MM.1S (cell line): Measurements from ENCODE around the gene DNPH1.

ENCODE experiments used
- DNase-seq: peaks from one replicate; pipeline ENCODE4 v3.0.0-alpha.2; 2015
- H2AFZ ChIP-seq: fragments of 300-600 bp; sonication (generic); 2 replicates; pipeline ENCODE4 v1.6.0; 2016; ENCODE audit warnings: antibody characterized with exemption, low read length
- H3F3A ChIP-seq: fragments of 300-600 bp; sonication (generic); 2 replicates; pipeline ENCODE4 v1.6.1; 2016; ENCODE audit warnings: mild to moderate bottlenecking, antibody characterized with exemption, low read length, moderate library complexity, mixed read lengths; ENCODE audit not compliant: insufficient read depth
- H3K27ac ChIP-seq: fragments of 300-600 bp; sonication (generic); 2 replicates; pipeline ENCODE4 v1.5.1; 2016; ENCODE audit warnings: mild to moderate bottlenecking, low read length
- H3K27me3 ChIP-seq: fragments of 300-600 bp; sonication (generic); replicated peaks from 2 replicates; pipeline ENCODE4 v1.6.0; 2016; ENCODE audit warnings: low read length; ENCODE audit not compliant: insufficient read depth
- H3K36me3 ChIP-seq: fragments of 300-600 bp; sonication (generic); replicated peaks from 2 replicates; pipeline ENCODE4 v1.6.1; 2016; ENCODE audit warnings: mild to moderate bottlenecking, low read length, mixed read lengths; ENCODE audit not compliant: insufficient read depth
- H3K4me1 ChIP-seq: fragments of 300-600 bp; sonication (generic); 2 replicates; pipeline ENCODE4 v1.6.1; 2016; ENCODE audit warnings: low read length, mixed read lengths
- H3K4me2 ChIP-seq: fragments of 300-600 bp; sonication (generic); 2 replicates; pipeline ENCODE4 v1.6.0; 2016; ENCODE audit warnings: low read depth, low read length
- H3K4me3 ChIP-seq: fragments of 300-600 bp; sonication (generic); 2 replicates; pipeline ENCODE4 v1.5.1; 2016; ENCODE audit warnings: low read length, mixed read lengths
- H3K79me2 ChIP-seq: fragments of 300-600 bp; sonication (generic); 2 replicates; pipeline ENCODE4 v1.6.1; 2016; ENCODE audit warnings: mixed run types, low read length, mixed read lengths
- H3K9ac ChIP-seq: fragments of 300-600 bp; sonication (generic); 2 replicates; pipeline ENCODE4 v1.6.1; 2016; ENCODE audit warnings: low read length, mixed read lengths
- H3K9me2 ChIP-seq: fragments of 300-600 bp; sonication (generic); replicated peaks from 2 replicates; pipeline ENCODE4 v1.6.1; 2016; ENCODE audit warnings: mild to moderate bottlenecking, low read length, mixed read lengths; ENCODE audit not compliant: insufficient read depth
- H3K9me3 ChIP-seq: fragments of 300-600 bp; sonication (generic); replicated peaks from 2 replicates; pipeline ENCODE4 v1.6.1; 2016; ENCODE audit warnings: mild to moderate bottlenecking, low read length, mixed read lengths; ENCODE audit not compliant: insufficient read depth
- H4K20me1 ChIP-seq: fragments of 300-600 bp; sonication (generic); 2 replicates; pipeline ENCODE4 v1.6.1; 2016; ENCODE audit warnings: mild to moderate bottlenecking, low read length, moderate library complexity, mixed read lengths; ENCODE audit not compliant: insufficient read depth
- EZH2 ChIP-seq: fragments of 300-600 bp; sonication (generic); optimal IDR thresholded peaks from 2 replicates; pipeline ENCODE3; 2017; ENCODE audit warnings: low read depth, mild to moderate bottlenecking, antibody characterized with exemption, low read length, mixed read lengths
- EZH2phosphoT487 ChIP-seq: fragments of 300-600 bp; sonication (generic); IDR thresholded peaks from 2 replicates; pipeline ENCODE4 v1.6.1; 2018; ENCODE audit warnings: antibody characterized with exemption, low read length
- TF ChIP-seq, protein P1 (sequence below): fragments of 300-600 bp; sonication (generic); IDR thresholded peaks from 2 replicates; pipeline ENCODE4 v1.5.1; 2016; ENCODE audit warnings: antibody characterized with exemption, low read length, mixed read lengths

DNPH1 gene

GRCh38 chr6:43274916-43275597 lies 45.8 kb upstream of the DNPH1 start:
- no peak for DNase-seq
- Histone ChIP-seq H3K4me2 (peak overlapping the region; percentile 54), H3K9me3 (no peaks in the 10 kb centered on the region), H3K27me3 (peaks cover 30% of the 10 kb centered on the region), H3K9ac (no peak overlapping the region), H3K4me1 (no peaks in the 10 kb centered on the region), H3K79me2 (no peaks in the 10 kb centered on the region), H2AFZ (no peak overlapping the region), H3F3A (no peaks in the 10 kb centered on the region), H4K20me1 (no peaks in the 10 kb centered on the region), H3K27ac (no peak overlapping the region), H3K4me3 (0 out of 2 replicates have a peak overlapping the region, but pooled peaks have one; percentile 36), H3K36me3 (no peaks in the 10 kb centered on the region), H3K9me2 (no peaks in the 10 kb centered on the region)
- TF ChIP-seq EZH2phosphoT487 = no peak
- no peak for TF ChIP-seq EZH2
- TF ChIP-seq, protein P1, sequence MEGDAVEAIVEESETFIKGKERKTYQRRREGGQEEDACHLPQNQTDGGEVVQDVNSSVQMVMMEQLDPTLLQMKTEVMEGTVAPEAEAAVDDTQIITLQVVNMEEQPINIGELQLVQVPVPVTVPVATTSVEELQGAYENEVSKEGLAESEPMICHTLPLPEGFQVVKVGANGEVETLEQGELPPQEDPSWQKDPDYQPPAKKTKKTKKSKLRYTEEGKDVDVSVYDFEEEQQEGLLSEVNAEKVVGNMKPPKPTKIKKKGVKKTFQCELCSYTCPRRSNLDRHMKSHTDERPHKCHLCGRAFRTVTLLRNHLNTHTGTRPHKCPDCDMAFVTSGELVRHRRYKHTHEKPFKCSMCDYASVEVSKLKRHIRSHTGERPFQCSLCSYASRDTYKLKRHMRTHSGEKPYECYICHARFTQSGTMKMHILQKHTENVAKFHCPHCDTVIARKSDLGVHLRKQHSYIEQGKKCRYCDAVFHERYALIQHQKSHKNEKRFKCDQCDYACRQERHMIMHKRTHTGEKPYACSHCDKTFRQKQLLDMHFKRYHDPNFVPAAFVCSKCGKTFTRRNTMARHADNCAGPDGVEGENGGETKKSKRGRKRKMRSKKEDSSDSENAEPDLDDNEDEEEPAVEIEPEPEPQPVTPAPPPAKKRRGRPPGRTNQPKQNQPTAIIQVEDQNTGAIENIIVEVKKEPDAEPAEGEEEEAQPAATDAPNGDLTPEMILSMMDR = no peak

GRCh38 chr6:43274127-43274915 lies 45.0 kb upstream of the DNPH1 start:
- H3K79me2 ChIP-seq = no peaks in the 10 kb centered on the region
- H3K4me1 ChIP-seq = no peaks in the 10 kb centered on the region
- H3K4me2 ChIP-seq = no peak overlapping the region
- DNase-seq = no peak
- TF ChIP-seq EZH2 (no peak), EZH2phosphoT487 (no peak)
- TF ChIP-seq, protein P1 = no peak
- H3K4me3 ChIP-seq = no peak overlapping the region
- no peaks in the 10 kb centered on the region for H3F3A ChIP-seq
- H3K36me3 ChIP-seq = no peaks in the 10 kb centered on the region
- H4K20me1 ChIP-seq = no peaks in the 10 kb centered on the region
- no peak overlapping the region for H3K9ac ChIP-seq
- H3K9me3 ChIP-seq = no peaks in the 10 kb centered on the region
- H2AFZ ChIP-seq = no peak overlapping the region
- H3K9me2 ChIP-seq = no peaks in the 10 kb centered on the region
- peaks cover 30% of the 10 kb centered on the region for H3K27me3 ChIP-seq
- H3K27ac ChIP-seq = no peak overlapping the region

- no peak for TF ChIP-seq EZH2
- TF ChIP-seq, protein P1 = no peak
- no peak for TF ChIP-seq EZH2phosphoT487
- Histone ChIP-seq H4K20me1 (no peaks in the 10 kb centered on the region), H3K79me2 (no peaks in the 10 kb centered on the region), H3K4me2 (no peak overlapping the region), H3K9me3 (no peaks in the 10 kb centered on the region), H3K9me2 (no peaks in the 10 kb centered on the region), H3K4me1 (no peaks in the 10 kb centered on the region), H3K27me3 (peaks cover 30% of the 10 kb centered on the region), H3K9ac (no peak overlapping the region), H3K4me3 (no peak overlapping the region), H3F3A (no peaks in the 10 kb centered on the region), H3K27ac (no peak overlapping the region), H3K36me3 (no peaks in the 10 kb centered on the region), H2AFZ (no peak overlapping the region)
- no peak for DNase-seq
These were observed 44.4 kb upstream of the DNPH1 start for GRCh38 chr6:43273707-43274106.
